RWPE2 (cell line): ENCODE results near the gene ANG.
A peak's percentile ranks its signal among the peaks of the same experiment; 100 is the strongest.

Experiments
- ATAC-seq: fragments of 200-7000 bp; cut with Tn5 transposase; 3 replicates; pipeline ENCODE4 v1.9.1; 2021; ENCODE audit warnings: low read depth
- DNase-seq: peaks from one replicate; pipeline ENCODE4 v3.0.0-alpha.2; 2020; ENCODE audit warnings: low spot score
- H3K27ac ChIP-seq: fragments of 450-650 bp; 2 replicates; pipeline ENCODE4 v1.5.1; 2017; ENCODE audit warnings: mild to moderate bottlenecking; ENCODE audit not compliant: poor library complexity, severe bottlenecking
- H3K27me3 ChIP-seq: fragments of 250-450 bp; sonication (Bioruptor Pico); 2 replicates; pipeline ENCODE4 v1.5.1; 2021; ENCODE audit warnings: mild to moderate bottlenecking, moderate library complexity; ENCODE audit not compliant: insufficient read depth, poor library complexity, severe bottlenecking
- H3K36me3 ChIP-seq: fragments of 250-450 bp; sonication (Bioruptor Pico); 2 replicates; pipeline ENCODE4 v1.5.1; 2020; ENCODE audit warnings: low read depth, mild to moderate bottlenecking, moderate library complexity
- H3K4me1 ChIP-seq: fragments of 250-450 bp; sonication (Bioruptor Pico); 2 replicates; pipeline ENCODE4 v1.5.1; 2021; ENCODE audit warnings: mild to moderate bottlenecking, moderate library complexity; ENCODE audit not compliant: insufficient read depth, poor library complexity, severe bottlenecking
- H3K4me3 ChIP-seq: fragments of 250-450 bp; sonication (Bioruptor Pico); 2 replicates; pipeline ENCODE4 v1.5.1; 2021; ENCODE audit warnings: mild to moderate bottlenecking, moderate library complexity; ENCODE audit not compliant: severe bottlenecking
- H3K9me3 ChIP-seq: fragments of 250-450 bp; sonication (Bioruptor Pico); 2 replicates; pipeline ENCODE4 v1.5.1; 2021; ENCODE audit warnings: mild to moderate bottlenecking, moderate library complexity; ENCODE audit not compliant: severe bottlenecking
- TF ChIP-seq, protein P1 (sequence below): fragments of 450-650 bp; IDR thresholded peaks from one replicate; pipeline ENCODE4 v1.5.1; 2017; ENCODE audit warnings: mild to moderate bottlenecking, moderate library complexity; ENCODE audit not compliant: poor library complexity, severe bottlenecking

Gene ANG

GRCh38 chr14:20671597-20672283 is 16.8 kb upstream of the ANG start:
- Histone ChIP-seq H3K4me3 (no peak overlapping the region), H3K9me3 (no peaks in the 10 kb centered on the region), H3K4me1 (no peaks in the 10 kb centered on the region), H3K36me3 (no peaks in the 10 kb centered on the region), H3K27ac (no peak overlapping the region), H3K27me3 (no peaks in the 10 kb centered on the region)
- TF ChIP-seq, protein P1, sequence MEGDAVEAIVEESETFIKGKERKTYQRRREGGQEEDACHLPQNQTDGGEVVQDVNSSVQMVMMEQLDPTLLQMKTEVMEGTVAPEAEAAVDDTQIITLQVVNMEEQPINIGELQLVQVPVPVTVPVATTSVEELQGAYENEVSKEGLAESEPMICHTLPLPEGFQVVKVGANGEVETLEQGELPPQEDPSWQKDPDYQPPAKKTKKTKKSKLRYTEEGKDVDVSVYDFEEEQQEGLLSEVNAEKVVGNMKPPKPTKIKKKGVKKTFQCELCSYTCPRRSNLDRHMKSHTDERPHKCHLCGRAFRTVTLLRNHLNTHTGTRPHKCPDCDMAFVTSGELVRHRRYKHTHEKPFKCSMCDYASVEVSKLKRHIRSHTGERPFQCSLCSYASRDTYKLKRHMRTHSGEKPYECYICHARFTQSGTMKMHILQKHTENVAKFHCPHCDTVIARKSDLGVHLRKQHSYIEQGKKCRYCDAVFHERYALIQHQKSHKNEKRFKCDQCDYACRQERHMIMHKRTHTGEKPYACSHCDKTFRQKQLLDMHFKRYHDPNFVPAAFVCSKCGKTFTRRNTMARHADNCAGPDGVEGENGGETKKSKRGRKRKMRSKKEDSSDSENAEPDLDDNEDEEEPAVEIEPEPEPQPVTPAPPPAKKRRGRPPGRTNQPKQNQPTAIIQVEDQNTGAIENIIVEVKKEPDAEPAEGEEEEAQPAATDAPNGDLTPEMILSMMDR: no peak
- DNase-seq (no peak), ATAC-seq (peak; percentile 53; the same call in 2 of the 3 replicates)

GRCh38 chr14:20675669-20676068 is 12.9 kb upstream of the ANG start:
- DNase-seq: no peak
- no peak overlapping the region for H3K27ac ChIP-seq
- no peaks in the 10 kb centered on the region for H3K36me3 ChIP-seq
- H3K9me3 ChIP-seq: no peaks in the 10 kb centered on the region
- H3K4me3 ChIP-seq: no peak overlapping the region
- no peak for ATAC-seq
- TF ChIP-seq, protein P1: no peak
- no peaks in the 10 kb centered on the region for H3K27me3 ChIP-seq
- H3K4me1 ChIP-seq: peaks cover 3% of the 10 kb centered on the region

GRCh38 chr14:20676072-20676471 is 12.5 kb upstream of the ANG start:
- DNase-seq: no peak
- no peak for ATAC-seq
- H3K4me1 ChIP-seq: peaks cover 3% of the 10 kb centered on the region
- H3K27me3 ChIP-seq: no peaks in the 10 kb centered on the region
- TF ChIP-seq, protein P1: no peak
- H3K4me3 ChIP-seq: no peak overlapping the region
- no peak overlapping the region for H3K27ac ChIP-seq
- H3K9me3 ChIP-seq: no peaks in the 10 kb centered on the region
- H3K36me3 ChIP-seq: no peaks in the 10 kb centered on the region

GRCh38 chr14:20679907-20680306 is 8.7 kb upstream of the ANG start:
- H3K9me3 ChIP-seq: no peaks in the 10 kb centered on the region
- ATAC-seq: no peak
- H3K4me3 ChIP-seq: peak overlapping the region; percentile 80
- H3K4me1 ChIP-seq: peaks cover 3% of the 10 kb centered on the region
- no peaks in the 10 kb centered on the region for H3K36me3 ChIP-seq
- no peaks in the 10 kb centered on the region for H3K27me3 ChIP-seq
- no peak overlapping the region for H3K27ac ChIP-seq
- TF ChIP-seq, protein P1: no peak
- no peak for DNase-seq

- H3K4me3 ChIP-seq: peak overlapping the region; percentile 80
- ATAC-seq (no peak), DNase-seq (no peak)
- no peaks in the 10 kb centered on the region for H3K27me3 ChIP-seq
- H3K9me3 ChIP-seq: no peaks in the 10 kb centered on the region
- peaks cover 3% of the 10 kb centered on the region for H3K4me1 ChIP-seq
- no peak overlapping the region for H3K27ac ChIP-seq
- H3K36me3 ChIP-seq: no peaks in the 10 kb centered on the region
- TF ChIP-seq, protein P1: no peak
These were observed 8.2 kb upstream of the ANG start for GRCh38 chr14:20680363-20680762.
